GM18502 (cell line): ENCODE measurements around the gene CACNA1C.

Experiments used
- ATAC-seq: cut with Tn5 transposase; IDR thresholded peaks from one replicate; pipeline ENCODE4 v1.9.1; 2021; ENCODE audit warnings: mild to moderate bottlenecking; ENCODE audit not compliant: unreplicated experiment, poor library complexity

CACNA1C gene

DNA sequence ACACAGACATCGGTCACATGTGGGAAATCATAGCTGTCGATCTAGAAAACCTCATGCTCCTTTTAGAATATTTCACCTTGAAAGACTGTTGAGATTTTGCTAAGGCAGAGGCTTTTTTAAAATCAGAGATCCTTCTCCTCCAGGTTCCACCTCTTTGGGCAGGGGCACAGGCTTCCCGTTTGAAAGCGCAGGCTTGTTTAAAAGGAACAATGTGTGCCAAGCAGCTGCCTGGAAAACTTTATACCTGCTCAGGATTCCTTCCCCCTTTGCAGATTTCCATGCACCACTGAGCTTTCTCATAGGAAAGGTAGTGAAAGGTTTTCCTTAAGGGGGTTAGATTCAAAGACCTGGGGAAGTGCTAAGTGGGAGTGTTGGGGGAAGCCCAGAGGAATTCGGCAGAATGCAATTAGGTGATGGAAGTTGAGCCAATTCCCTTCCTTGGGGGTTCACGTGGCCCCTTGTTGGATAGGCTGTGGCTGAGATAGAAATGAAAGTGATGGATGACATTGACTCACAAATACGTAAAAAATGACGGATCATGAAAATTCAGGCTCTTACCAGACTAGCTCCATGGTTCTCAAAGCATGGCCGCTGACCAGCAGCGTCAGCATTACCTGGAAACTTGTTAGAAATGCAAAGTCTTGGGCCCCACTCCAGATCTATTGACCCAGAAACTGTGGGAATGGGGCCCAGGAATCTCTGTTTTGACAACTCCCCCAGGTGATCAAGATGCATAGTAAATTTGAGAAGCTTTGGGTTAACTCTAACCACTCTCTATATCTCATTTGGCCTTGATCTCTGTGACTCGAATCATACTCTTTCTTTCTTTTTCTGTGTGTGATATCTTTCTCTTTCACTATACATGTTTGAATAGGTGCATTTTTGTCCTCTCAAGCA, 460.6 kb downstream of the CACNA1C start:
- ATAC-seq = no peak

- ATAC-seq = no peak
Observed at GRCh38 chr12:2514038-2514340, 461.2 kb downstream of the CACNA1C start.

- ATAC-seq = no peak
Observed at GRCh38 chr12:2520722-2521246, 468.0 kb downstream of the CACNA1C start.

DNA sequence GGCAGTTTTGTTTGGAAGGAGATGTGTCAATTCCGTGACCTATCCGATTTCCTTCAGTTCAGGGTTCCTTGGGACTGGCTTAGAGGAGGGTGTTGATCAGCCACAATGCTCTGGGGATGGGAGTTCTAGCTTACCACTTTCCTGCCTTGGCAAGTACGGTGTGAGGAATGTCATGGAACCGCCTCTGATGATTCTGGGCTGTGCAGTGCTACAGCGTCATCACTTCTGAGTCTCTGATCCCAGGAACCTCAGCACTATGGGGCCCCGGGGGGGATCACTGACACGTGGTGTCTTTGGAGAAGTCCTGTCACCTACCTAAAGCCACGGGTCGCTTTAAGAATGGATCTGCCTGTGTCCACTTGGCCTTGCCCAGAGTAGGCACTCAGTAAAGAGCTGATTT, 470.5 kb downstream of the CACNA1C start:
- no peak for ATAC-seq

DNA sequence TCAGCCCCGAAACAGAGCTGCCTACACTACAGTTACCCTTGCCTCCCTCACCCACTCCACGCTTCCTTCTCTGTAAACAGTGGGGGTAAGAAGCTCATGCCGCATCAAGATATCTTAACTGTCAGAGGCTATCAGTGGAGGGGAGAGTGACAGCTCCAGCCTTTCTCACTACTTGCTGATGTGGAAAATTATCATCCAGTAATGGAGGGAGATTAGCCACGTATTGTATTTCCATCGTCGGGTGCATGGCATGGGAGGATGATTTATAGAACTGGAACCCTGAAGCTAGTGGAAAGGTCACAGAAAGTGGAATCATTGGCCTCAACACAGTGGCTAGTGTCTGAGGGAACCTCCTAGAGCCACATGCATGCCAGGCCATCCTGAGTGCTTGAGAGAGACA, 471.1 kb downstream of the CACNA1C start:
- no peak for ATAC-seq

GRCh38 chr12:2526371-2526770, 473.6 kb downstream of the CACNA1C start:
- no peak for ATAC-seq

DNA sequence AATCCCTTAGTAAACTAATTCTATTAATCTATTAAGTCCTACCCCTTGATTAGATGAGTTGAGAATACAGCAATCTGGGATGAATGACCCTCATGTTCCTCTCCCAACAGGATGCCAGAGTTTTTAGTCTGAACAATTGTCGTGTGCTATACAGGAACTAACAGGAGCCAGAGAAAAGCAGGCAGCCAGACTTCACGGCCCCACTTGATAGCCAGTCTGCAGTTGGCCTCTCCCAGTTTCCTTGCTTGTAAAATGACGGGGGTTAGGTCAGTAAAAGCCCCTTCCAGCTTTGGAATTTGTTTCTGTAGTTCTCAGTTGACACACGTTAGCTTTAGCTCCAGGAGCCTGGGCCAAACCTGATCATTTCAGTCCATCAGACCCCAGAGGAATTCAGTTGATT, 475.2 kb downstream of the CACNA1C start:
- ATAC-seq = no peak

DNA sequence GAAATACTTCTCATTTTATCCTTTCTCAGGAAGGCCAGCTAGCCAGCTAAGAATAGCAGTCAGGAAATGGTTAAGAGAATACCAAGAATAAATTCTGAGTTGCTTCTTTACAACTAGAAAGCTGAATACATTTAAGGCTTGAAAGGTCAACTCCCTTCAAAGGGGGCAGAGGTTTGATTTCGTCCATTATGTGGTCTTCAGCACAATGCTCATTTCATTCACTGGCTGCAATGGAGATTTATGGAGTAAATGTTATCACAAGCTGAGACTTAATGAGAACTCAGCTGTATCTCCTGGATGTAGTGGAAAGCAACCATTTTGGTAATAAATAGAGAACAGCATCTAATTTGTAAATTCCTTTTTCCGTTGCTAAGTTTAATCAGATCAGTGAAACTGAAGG, 477.0 kb downstream of the CACNA1C start:
- ATAC-seq = no peak

DNA sequence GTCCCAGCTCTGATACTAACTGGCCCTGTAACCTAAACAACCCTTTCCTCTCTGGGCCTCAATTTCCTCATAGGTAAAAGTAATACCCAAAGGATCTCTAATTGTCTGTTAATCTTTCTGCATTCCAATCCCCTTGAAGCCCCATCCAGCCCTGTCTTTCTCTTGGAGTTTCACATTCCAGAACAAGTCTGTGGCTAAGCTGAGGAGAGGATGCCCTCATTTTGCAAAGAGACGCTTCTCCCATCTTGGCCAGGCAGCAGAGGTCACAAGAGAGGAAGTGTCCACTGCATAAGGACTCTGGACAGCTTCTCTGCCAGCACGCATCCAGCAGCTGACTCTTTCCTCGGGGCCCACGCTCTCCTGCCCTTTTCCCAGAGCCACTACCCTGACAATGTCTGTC, 478.6 kb downstream of the CACNA1C start:
- no peak for ATAC-seq

GRCh38 chr12:2533036-2533435, 480.2 kb downstream of the CACNA1C start:
- no peak for ATAC-seq

GRCh38 chr12:2535583-2536204, 482.9 kb downstream of the CACNA1C start:
- ATAC-seq = no peak

- no peak for ATAC-seq
Observed at GRCh38 chr12:2536724-2537123, 483.9 kb downstream of the CACNA1C start.

DNA sequence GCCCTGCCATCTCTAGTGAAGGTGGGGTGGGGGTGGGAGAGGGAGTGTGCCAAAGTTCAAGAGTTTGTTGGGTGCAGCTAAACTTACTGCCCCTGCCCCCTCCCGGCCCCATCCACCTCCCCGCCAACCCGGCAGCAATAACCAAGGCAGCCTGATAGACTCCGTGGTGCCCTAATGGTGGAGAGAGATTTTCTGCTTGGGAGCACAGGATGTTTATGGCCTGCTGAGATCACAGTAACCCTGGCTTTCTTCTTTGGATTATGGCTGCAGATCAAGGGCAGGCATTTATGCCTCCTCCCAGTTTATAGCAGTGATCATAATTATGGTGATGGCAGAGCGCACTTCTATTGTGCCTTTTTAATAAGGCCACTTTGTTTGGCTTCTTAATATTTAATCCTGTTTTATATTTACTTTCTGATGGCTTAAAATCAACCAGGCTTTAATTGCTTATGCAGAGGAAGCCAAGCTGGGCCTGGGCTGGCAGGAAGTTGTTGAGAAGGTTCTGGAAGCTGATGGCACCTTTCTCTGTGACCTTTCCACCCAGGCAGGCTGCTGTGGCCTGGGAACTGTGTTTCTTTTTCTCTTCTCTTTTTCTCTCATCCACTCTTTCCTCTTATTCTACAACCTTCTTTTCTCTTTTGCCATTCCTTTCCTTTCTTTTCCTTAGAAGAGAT, 485.2 kb downstream of the CACNA1C start:
- no peak for ATAC-seq

GRCh38 chr12:2539938-2540337, 487.2 kb downstream of the CACNA1C start:
- no peak for ATAC-seq

DNA sequence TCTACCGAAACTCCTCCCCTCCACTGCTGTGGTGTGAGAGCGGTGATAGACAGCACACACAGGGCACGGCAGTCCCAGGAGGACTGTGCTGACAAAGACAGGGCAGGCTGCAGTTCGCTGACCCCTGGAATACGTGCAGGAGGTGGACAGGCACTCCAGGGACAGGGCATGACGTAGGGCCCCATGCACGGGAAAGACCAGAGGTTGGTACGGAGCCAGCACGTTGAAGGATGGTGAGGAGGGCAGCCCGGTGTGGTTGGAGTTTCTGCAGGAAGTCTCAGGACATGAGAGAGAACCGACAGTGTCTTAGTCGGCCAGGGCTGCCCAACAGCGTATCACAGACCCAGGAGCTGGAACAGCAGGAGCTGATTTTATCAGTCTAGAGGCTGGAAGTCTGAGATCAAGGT, 487.8 kb downstream of the CACNA1C start:
- no peak for ATAC-seq

- ATAC-seq = no peak
Observed at GRCh38 chr12:2541631-2542204, 488.9 kb downstream of the CACNA1C start.

DNA sequence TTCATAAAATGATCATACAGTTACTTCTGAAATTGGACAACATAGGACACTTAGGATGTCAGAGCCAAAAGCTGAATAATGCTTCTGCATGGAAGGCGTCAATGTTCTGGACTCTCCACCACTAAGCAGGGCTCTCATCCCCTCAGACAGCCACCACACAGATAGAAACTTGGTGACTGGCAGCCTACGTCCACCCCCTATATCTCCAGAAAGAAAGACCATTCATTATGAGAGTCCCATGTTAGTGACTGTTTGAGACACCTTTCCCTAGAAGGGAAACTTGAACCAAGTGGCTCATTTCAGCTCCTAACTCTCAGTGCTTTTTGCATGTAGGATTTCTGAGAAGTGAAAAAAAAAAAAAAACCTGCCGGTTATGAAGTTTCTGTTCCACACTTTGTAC, 491.0 kb downstream of the CACNA1C start:
- peak; percentile 64 for ATAC-seq

DNA sequence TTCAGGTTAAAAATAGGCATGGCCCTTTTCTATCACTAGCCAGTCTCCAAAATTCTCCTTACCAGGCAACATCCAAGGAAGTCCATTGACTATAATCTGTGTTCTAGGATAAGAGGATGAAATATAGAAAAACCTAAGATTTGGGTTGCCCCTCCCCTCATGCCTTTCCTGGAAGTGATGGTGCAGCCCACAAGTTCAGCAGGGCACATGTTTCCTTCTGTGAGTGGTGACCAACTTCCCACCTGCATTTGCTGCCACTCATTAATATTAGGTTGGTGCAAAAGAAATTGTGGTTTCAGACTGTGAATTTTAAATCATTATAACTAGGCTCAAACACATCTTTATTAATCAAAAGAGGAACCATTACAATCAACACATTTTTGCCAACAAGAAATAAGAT, 491.4 kb downstream of the CACNA1C start:
- ATAC-seq = peak; percentile 16

DNA sequence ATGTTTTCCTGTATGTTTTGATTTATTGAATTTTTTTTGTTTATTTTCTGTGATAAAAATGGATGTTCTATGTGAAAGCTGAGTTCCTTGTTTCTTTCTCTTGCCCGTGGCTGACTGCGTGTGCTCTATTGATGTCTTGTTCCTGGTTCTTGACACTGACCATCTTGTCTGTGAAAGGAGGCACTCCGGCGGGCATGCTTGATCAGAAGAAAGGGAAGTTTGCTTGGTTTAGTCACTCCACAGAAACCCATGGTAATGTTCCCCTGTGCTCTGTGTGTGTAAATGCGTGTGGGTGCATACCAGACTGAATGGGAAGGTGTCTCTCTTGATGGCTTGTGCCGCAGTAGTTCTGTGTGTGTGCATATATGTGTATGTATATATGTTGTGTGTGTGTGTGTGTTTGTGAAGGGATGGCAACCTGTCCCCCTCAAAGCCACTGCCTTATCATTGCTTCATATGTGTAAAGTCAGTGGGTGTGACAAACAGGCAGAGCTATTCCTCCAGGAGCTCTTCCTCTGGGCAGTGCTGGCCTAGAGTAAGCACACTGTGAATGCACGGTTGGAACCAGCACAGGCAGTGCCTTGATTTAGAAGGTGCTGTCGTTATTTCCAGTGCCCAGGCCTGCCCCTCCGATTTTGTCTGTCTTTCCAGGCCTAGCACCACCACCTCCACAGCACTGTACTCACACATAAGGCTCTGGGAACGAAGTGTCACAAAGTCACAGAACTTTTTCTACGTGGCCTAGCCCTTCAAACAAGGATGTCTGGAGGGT, 494.7 kb downstream of the CACNA1C start:
- ATAC-seq = no peak

DNA sequence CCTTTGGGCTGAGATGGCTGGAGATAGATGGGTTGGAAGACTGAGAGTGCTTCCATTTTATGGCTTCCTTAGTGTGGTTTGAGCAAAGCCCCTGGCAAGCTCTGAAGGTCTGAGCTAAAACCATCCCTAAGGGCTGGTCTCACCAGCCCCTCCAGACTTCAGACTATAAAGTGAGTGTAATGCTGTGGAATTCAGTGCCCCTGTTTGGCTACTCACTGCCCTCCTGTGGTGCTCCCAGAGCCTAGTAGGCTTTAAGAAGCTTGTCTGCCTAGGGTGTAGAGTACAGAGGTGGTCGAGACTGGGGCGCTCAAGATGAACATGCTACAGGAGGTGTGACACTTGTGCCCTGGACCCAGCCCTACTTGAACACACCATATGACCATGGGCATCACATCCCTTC, 495.3 kb downstream of the CACNA1C start:
- no peak for ATAC-seq
